Epithelial cell of esophagus (primary cell): ENCODE data around the gene CHD1.

Experiments used
- DNase-seq: peaks from one replicate; pipeline ENCODE4 v3.0.0; 2010; ENCODE audit warnings: low read depth
- H3K4me3 ChIP-seq: 2 replicates; pipeline ENCODE4 v1.5.1; 2011; ENCODE audit warnings: mild to moderate bottlenecking, low read length, control low read depth
- CTCF ChIP-seq: IDR thresholded peaks from 2 replicates; pipeline ENCODE4 v1.5.1; 2011; ENCODE audit warnings: low read depth, mild to moderate bottlenecking, low read length, control low read depth, inconsistent platforms; ENCODE audit not compliant: insufficient read depth; ENCODE audit errors: missing control alignments

CHD1 gene

GRCh38 chr5:98927242-98927988 is 1.4 kb downstream of the CHD1 start:
- DNase-seq = peak; percentile 72
- peak overlapping the region; percentile 92 for H3K4me3 ChIP-seq
- no peak for TF ChIP-seq CTCF

GRCh38 chr5:98923966-98924365 is 4.8 kb downstream of the CHD1 start:
- no peak for TF ChIP-seq CTCF
- no peak for DNase-seq
- no peak overlapping the region for H3K4me3 ChIP-seq

GRCh38 chr5:98921947-98922505 is 6.8 kb downstream of the CHD1 start:
- no peak for TF ChIP-seq CTCF
- H3K4me3 ChIP-seq = no peak overlapping the region
- DNase-seq = no peak

GRCh38 chr5:98917433-98917832 is 11.4 kb downstream of the CHD1 start:
- DNase-seq = no peak
- no peak for TF ChIP-seq CTCF
- H3K4me3 ChIP-seq = no peak overlapping the region

GRCh38 chr5:98916540-98916939 is 12.3 kb downstream of the CHD1 start:
- DNase-seq = no peak
- H3K4me3 ChIP-seq = no peak overlapping the region
- TF ChIP-seq CTCF = no peak

GRCh38 chr5:98913911-98914310 is 14.9 kb downstream of the CHD1 start:
- TF ChIP-seq CTCF = no peak
- no peak for DNase-seq

More at GRCh38 chr5:98913911-98914310, 14.9 kb downstream of the CHD1 start:
- no peak overlapping the region for H3K4me3 ChIP-seq
